Peyer's patch (tissue), 4 donors: Measurements from ENCODE around the gene SLC66A2.

ENCODE experiments used
- POLR2A ChIP-seq, 2 donors: fragments of 450-650 bp; IDR thresholded peaks; one replicate each; pipeline ENCODE4 v1.5.1; 2017; ENCODE audit warnings: antibody characterized with exemption in 2 of 2, mild to moderate bottlenecking in 2 of 2, moderate library complexity in 2 of 2
- TF ChIP-seq, protein P1 (sequence below), 6 experiments: fragments of 450-650 bp in 4 of 6; fragments of 200-600 bp in 2 of 6; sonication (generic) in 1 of 6; IDR thresholded peaks; one replicate each; pipeline ENCODE4 v1.5.1; 2017 to 2019; ENCODE audit warnings: antibody characterized with exemption in 6 of 6, mild to moderate bottlenecking in 3 of 6, moderate library complexity in 1 of 6

DNA sequence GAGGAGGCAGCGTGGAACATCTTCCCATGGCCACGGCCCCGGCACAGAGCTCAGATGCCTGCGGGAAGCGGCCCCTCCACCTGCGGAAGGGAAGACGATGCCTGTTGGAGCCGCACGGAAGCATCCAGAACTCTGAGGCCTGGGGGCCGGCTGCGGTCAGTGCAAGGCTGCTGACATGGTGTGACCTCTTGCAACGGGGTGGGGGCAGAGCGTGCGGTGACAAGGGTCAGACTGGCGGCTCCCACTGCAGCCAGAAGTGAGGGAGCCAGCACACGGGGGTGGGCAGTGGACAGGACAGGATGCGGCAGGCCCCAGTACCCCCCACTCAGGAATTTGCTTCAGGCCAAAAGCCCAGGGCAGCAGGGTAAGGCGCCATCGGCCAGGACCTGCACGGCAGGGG lies 48.8 kb downstream of the SLC66A2 start:
- no peak for TF ChIP-seq POLR2A (IDR thresholded peaks at IDR 0.05)
- TF ChIP-seq, protein P1, sequence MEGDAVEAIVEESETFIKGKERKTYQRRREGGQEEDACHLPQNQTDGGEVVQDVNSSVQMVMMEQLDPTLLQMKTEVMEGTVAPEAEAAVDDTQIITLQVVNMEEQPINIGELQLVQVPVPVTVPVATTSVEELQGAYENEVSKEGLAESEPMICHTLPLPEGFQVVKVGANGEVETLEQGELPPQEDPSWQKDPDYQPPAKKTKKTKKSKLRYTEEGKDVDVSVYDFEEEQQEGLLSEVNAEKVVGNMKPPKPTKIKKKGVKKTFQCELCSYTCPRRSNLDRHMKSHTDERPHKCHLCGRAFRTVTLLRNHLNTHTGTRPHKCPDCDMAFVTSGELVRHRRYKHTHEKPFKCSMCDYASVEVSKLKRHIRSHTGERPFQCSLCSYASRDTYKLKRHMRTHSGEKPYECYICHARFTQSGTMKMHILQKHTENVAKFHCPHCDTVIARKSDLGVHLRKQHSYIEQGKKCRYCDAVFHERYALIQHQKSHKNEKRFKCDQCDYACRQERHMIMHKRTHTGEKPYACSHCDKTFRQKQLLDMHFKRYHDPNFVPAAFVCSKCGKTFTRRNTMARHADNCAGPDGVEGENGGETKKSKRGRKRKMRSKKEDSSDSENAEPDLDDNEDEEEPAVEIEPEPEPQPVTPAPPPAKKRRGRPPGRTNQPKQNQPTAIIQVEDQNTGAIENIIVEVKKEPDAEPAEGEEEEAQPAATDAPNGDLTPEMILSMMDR (IDR thresholded peaks at IDR 0.05): no peak
